ENCODE data around the gene TERF2IP.

Gene TERF2IP

GRCh38 chr16:75653922-75654321 is 6.3 kb downstream of the TERF2IP start:
- no peaks in the 10 kb centered on the region for H3K4me1 ChIP-seq (ENCODE audit: low read length)
- DNase-seq: no peak
- 0 out of 2 replicates have a peak, but pooled peaks cover 4% of the 10 kb centered on the region for H3K36me3 ChIP-seq (replicated peaks; ENCODE audit: insufficient read depth, low read length)
- H4K20me1 ChIP-seq (ENCODE audit: insufficient read depth, low read length): peaks cover 7% of the 10 kb centered on the region; the same call in 1 of the 2 replicates
- no peaks in the 10 kb centered on the region for H3K9me3 ChIP-seq (replicated peaks; ENCODE audit: insufficient read depth, low read length)
- no peaks in the 10 kb centered on the region for H3F3A ChIP-seq (ENCODE audit: insufficient read depth, low read length)
- H3K79me2 ChIP-seq (ENCODE audit: low read length): peaks cover 54% of the 10 kb centered on the region
- no peak overlapping the region for H3K4me3 ChIP-seq (ENCODE audit: low read length)
- no peak overlapping the region for H3K9ac ChIP-seq (ENCODE audit: low read length)
- H3K4me2 ChIP-seq (ENCODE audit: low read depth, low read length): no peak overlapping the region
- TF ChIP-seq CTCF (IDR thresholded peaks at IDR 0.05; ENCODE audit: low read length) (no peak), EZH2 (optimal IDR thresholded peaks at IDR 0.05; ENCODE audit: low read depth, low read length) (no peak), EZH2phosphoT487 (IDR thresholded peaks at IDR 0.05; ENCODE audit: low read length) (no peak)
- H2AFZ ChIP-seq (ENCODE audit: low read length): no peak overlapping the region
- no peaks in the 10 kb centered on the region for H3K27me3 ChIP-seq (replicated peaks; ENCODE audit: insufficient read depth, low read length)
- H3K27ac ChIP-seq (ENCODE audit: low read length): no peak overlapping the region
- H3K9me2 ChIP-seq (replicated peaks; ENCODE audit: insufficient read depth, low read length): no peaks in the 10 kb centered on the region

- no peak overlapping the region for H3K27ac ChIP-seq (ENCODE audit: low read length)
- peaks cover 12% of the 10 kb centered on the region for H3K79me2 ChIP-seq (ENCODE audit: low read length)
- H3K4me2 ChIP-seq (ENCODE audit: low read depth, low read length): no peak overlapping the region
- H3K27me3 ChIP-seq (replicated peaks; ENCODE audit: insufficient read depth, low read length): no peaks in the 10 kb centered on the region
- H3K9me3 ChIP-seq (replicated peaks; ENCODE audit: insufficient read depth, low read length): no peaks in the 10 kb centered on the region
- no peak for DNase-seq
- no peaks in the 10 kb centered on the region for H3K4me1 ChIP-seq (ENCODE audit: low read length)
- H3K4me3 ChIP-seq (ENCODE audit: low read length): no peak overlapping the region
- no peaks in the 10 kb centered on the region for H3F3A ChIP-seq (ENCODE audit: insufficient read depth, low read length)
- 0 out of 2 replicates have a peak, but pooled peaks cover 4% of the 10 kb centered on the region for H3K36me3 ChIP-seq (replicated peaks; ENCODE audit: insufficient read depth, low read length)
- H3K9me2 ChIP-seq (replicated peaks; ENCODE audit: insufficient read depth, low read length): no peaks in the 10 kb centered on the region
- TF ChIP-seq EZH2phosphoT487 (IDR thresholded peaks at IDR 0.05; ENCODE audit: low read length) (no peak), EZH2 (optimal IDR thresholded peaks at IDR 0.05; ENCODE audit: low read depth, low read length) (no peak), CTCF (IDR thresholded peaks at IDR 0.05; ENCODE audit: low read length) (no peak)
- H4K20me1 ChIP-seq (ENCODE audit: insufficient read depth, low read length): no peaks in the 10 kb centered on the region
- no peak overlapping the region for H2AFZ ChIP-seq (ENCODE audit: low read length)
- H3K9ac ChIP-seq (ENCODE audit: low read length): no peak overlapping the region
Measured at GRCh38 chr16:75658175-75658574, 10.6 kb downstream of the TERF2IP start.

- Histone ChIP-seq H3K9me2 (replicated peaks; ENCODE audit: insufficient read depth, low read length) (no peaks in the 10 kb centered on the region), H3K4me3 (ENCODE audit: low read length) (no peak overlapping the region), H3K9ac (ENCODE audit: low read length) (no peak overlapping the region), H3K36me3 (replicated peaks; ENCODE audit: insufficient read depth, low read length) (0 out of 2 replicates have a peak, but pooled peaks cover 3% of the 10 kb centered on the region), H3K4me1 (ENCODE audit: low read length) (no peaks in the 10 kb centered on the region), H4K20me1 (ENCODE audit: insufficient read depth, low read length) (no peaks in the 10 kb centered on the region), H2AFZ (ENCODE audit: low read length) (no peak overlapping the region), H3K79me2 (ENCODE audit: low read length) (no peaks in the 10 kb centered on the region), H3K9me3 (replicated peaks; ENCODE audit: insufficient read depth, low read length) (no peaks in the 10 kb centered on the region), H3F3A (ENCODE audit: insufficient read depth, low read length) (no peaks in the 10 kb centered on the region), H3K27me3 (replicated peaks; ENCODE audit: insufficient read depth, low read length) (no peaks in the 10 kb centered on the region), H3K4me2 (ENCODE audit: low read depth, low read length) (no peak overlapping the region), H3K27ac (ENCODE audit: low read length) (no peak overlapping the region)
- DNase-seq: no peak
- TF ChIP-seq EZH2 (optimal IDR thresholded peaks at IDR 0.05; ENCODE audit: low read depth, low read length) (no peak), CTCF (IDR thresholded peaks at IDR 0.05; ENCODE audit: low read length) (no peak), EZH2phosphoT487 (IDR thresholded peaks at IDR 0.05; ENCODE audit: low read length) (no peak)
Measured at GRCh38 chr16:75660321-75660720, 12.7 kb downstream of the TERF2IP start.
